ENCODE results near the gene PAPPA2.

- peak; percentile 28 to 63 (median 50) for TF ChIP-seq CTCF (IDR thresholded peaks at IDR 0.05)
- TF ChIP-seq EP300 (IDR thresholded peaks at IDR 0.05) = no peak
These were observed 380.6 kb downstream of the PAPPA2 start for GRCh38 chr1:176843352-176844297.

All from sigmoid colon (tissue), 4 donors.